AML-193 (cell line): ENCODE measurements around the gene RNF224.

Experiments
- DNase-seq, 2 experiments: peaks; one replicate each; lab custom pipeline; 2025; lab: John Stamatoyannopoulos, UW

Gene RNF224

DNA sequence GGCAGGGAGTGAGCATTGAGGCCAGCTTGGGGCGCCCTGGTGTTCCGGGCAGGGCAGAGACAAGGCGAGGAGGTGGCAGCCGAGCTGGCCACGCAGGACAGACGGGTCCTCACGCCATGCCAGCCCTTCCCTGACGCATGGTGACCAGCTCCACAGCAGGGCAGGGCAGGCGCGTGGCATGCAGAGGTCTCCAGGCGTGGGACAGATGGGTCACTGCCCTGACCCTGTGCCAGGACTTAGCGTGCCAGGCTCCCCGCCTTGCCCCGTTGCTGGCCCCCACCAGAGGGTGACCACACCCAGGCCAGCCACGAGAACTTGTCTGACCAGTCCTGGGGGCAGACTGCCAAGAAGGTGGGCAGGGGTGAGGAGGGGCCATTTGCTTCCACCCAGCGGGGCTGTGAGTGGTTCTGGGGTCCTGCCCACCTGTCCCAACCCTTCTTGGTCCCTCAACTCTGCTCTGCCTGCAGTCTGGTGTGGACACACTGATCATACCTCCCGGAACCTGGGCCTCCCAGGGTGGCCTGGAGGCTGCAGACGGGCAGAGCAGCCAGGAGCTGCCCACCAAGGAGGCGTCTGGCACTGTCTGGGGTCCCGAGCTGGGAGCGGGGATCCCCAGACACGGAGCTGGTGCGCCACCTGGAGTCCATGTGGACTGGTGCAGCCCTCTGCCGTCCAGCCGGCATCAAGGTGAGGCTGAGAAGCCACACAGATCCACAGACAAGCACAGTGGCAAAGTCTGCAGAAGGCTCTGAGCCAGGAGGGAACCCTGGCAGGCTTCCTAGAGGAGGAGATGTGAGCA is at the start of gene RNF224:
RNF224 (plus strand) TSS at position 449 of the 799 bp plus-strand sequence. CDS start 834 bp downstream, outside the sequence.
- peak; percentile 59 to 62 for DNase-seq

- no peak for DNase-seq
Observed at GRCh38 chr9:137178201-137178938, 48.9 kb upstream of the RNF224 start.

DNA sequence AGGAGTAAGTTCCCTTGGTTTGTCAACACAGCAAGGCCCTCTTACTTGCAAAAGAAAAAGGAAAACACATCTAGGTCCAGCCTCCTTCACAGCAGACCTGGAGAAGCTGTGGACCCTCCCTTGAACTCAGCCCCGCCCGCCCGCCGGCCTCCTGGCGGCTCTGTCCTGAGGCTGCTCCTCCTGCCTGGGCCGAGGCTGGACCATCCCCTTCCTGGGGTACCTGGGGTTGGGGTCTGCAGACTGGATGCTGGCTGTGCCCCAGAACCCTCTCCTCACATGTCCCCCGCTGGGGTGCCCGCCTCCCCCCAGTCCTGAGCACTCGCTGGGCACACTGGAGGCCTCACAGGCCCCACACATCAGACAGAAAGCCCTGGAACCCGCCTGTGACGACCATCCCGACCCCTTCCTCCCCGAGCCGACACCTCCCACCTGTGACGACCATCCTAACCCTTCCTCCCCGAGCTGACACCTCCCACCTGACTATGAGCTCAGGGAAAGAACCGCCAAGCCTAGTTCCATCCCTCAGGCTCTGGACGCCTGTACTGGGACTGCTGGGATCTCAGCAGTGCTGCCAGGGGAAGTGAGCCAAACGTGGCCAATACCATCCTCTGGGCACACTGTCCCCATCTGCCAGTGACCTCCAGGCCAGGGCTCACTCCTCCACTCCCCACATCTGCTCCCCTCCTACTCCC is 48.2 kb upstream of the RNF224 start:
- no peak for DNase-seq

- DNase-seq = no peak
Observed at GRCh38 chr9:137179761-137180160, 47.5 kb upstream of the RNF224 start.

- no peak for DNase-seq
Observed at GRCh38 chr9:137180491-137180890, 46.8 kb upstream of the RNF224 start.

DNA sequence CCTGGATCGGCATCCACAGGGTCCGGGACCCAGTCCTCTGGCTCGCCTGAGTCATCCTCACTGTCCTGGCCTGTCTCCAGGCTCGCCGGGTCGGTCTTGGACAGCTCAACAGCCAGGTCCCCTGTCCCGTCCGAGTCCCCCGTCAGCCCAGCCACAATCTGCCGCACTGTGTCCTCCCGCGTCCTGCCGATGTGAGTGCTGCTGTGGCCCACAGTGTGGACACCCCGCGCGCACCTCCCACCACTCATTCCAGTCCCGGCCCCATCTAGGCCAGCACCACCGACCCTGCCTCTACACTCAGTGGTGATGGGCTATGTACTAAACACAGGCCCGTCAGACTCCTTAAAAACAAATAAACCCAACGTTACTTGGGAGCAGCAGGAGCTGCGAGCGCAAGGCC is 45.6 kb upstream of the RNF224 start:
- DNase-seq = no peak

- no peak for DNase-seq
Observed at GRCh38 chr9:137182836-137183235, 44.5 kb upstream of the RNF224 start.

- no peak for DNase-seq
Observed at GRCh38 chr9:137183980-137184595, 43.2 kb upstream of the RNF224 start.

DNA sequence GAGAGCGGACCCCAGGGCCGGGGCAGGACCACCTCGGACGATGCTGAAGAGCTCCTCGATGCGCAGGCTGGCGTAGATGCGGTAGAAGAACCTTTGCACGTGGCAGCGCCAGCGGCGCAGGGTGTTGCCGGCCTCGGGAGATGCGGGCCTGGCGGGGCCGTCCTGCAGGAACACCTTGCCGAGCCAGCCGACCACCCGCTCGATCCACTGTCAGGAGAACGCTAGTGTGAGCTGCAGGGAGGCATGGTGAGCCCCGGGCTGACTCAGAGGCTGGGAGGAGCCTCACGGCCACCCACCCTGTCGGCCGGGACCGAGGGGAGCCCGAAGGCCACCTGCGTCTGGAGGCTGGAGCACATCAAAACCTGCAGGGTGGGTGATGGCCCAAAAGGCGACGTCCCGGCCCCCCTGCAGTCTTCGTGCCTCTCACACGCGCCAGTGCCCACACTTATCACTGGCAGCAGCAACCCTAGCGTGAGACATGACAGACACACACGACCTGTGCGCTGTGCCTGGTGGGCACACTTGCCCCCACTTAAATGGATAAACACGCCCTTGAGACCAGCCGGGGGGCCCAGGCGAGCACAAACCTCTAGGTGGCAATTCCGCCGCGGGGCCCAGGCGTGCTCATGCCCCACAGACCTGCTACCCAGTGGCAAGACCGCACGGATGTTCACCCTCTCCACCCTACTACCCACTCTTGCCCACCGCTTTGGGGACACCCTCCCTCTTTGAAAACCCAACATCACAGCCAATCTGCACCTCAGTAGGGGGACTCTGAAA is 42.2 kb upstream of the RNF224 start:
- DNase-seq = no peak

DNA sequence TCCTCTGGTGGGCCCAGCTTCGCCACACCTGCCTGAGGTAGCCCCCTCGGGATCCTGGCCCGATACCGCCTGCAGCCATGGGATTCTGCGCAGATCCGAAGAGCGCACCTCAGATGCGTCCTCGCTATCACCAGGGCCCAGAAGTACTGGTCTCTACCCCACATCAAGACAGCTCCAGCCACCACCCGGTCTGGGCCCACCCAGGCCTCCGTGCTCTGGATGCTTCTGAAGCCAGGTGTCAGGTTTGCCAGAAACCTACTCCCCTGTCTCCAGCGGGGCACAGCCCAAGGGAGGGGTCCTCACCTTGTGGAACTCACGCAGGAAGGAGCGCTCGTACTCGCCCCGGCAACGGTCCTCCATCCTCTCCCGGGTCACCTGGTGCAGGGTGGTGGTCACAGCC is 41.4 kb upstream of the RNF224 start:
- DNase-seq = no peak

- no peak for DNase-seq
Observed at GRCh38 chr9:137186385-137186784, 40.9 kb upstream of the RNF224 start.

GRCh38 chr9:137187386-137187785 is 39.9 kb upstream of the RNF224 start:
- DNase-seq = no peak

DNA sequence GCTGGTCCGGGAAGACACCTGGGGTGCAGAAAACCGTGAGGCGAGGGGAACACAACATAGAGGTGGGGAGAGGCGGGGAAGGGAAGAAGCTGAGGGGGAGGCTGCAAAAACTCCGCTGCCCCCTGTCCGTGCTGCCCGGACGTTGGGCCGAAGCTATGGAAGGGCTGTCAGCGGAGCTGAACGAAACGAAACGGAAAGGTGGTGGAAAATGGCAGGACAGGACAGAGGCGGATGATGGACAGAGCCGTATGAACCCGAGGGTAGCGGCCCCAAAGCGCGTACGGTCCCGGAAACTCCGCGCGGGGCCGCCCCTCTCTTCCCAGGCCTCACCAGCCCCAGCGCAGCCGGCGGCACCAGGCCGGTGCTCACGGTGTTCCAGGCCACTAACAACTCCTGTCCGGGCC is 39.2 kb upstream of the RNF224 start:
- DNase-seq = no peak

DNA sequence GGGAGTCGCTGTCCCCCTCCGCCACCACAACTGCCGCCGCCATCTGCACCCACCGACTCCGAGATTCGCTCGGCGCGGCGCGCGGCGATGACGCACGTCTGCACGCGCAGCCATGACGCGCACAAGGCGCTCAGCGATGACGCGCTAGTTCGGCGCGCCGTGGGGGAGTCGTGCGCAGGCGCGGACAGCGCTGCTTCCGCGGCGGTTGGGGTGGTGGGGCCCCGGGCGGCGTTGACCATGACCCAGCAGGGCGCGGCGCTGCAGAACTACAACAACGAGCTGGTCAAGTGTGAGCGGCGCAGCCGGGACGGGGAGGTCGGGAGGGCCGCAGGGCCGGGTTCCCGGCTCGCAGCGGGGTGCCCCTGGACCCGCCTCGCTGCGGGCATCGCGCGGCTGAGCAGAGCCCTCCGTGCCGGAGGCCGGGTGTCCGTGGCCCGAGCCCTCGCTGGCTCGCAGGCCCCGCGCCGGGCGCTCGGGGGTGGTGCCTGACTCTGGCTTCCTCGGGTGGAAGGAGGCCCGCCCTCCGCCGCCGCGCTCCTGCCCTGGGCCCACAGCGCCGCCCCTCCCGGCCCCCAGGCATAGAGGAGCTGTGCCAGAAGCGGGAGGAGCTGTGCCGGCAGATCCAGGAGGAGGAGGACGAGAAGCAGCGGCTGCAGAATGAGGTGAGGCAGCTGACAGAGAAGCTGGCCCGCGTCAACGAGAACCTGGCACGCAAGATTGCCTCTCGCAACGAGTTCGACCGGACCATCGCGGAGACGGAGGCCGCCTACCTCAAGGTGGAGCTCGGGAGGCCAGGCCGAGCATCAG is 38.6 kb upstream of the RNF224 start, which contains the start of the genes ANAPC2 and SSNA1:
ANAPC2 (minus strand) TSS at position 71 of the 807 bp plus-strand sequence; CDS start at position 43, 28 bp downstream.
SSNA1 (plus strand) TSS at position 187 of the 807 bp plus-strand sequence; CDS start at position 238, 51 bp downstream.
- peak; percentile 77 to 82 for DNase-seq

GRCh38 chr9:137189297-137190295 is 37.7 kb upstream of the RNF224 start:
- DNase-seq = no peak

GRCh38 chr9:137190315-137190856 is 36.9 kb upstream of the RNF224 start:
- no peak for DNase-seq

GRCh38 chr9:137191245-137191644 is 36.1 kb upstream of the RNF224 start:
- no peak for DNase-seq

- DNase-seq = no peak
Observed at GRCh38 chr9:137191691-137192447, 35.4 kb upstream of the RNF224 start.
